GM21737 (cell line): ENCODE results near the gene NLRC3.
"Not testable (repeated sequence)": the region's sequence is repeated elsewhere in the genome, so short reads cannot be mapped to it uniquely, and the experiment has no call there.

ENCODE experiments used
- ATAC-seq: cut with Tn5 transposase; IDR thresholded peaks from one replicate; pipeline ENCODE4 v1.9.1; 2021; ENCODE audit warnings: mild to moderate bottlenecking, moderate library complexity; ENCODE audit not compliant: unreplicated experiment

Gene NLRC3

DNA sequence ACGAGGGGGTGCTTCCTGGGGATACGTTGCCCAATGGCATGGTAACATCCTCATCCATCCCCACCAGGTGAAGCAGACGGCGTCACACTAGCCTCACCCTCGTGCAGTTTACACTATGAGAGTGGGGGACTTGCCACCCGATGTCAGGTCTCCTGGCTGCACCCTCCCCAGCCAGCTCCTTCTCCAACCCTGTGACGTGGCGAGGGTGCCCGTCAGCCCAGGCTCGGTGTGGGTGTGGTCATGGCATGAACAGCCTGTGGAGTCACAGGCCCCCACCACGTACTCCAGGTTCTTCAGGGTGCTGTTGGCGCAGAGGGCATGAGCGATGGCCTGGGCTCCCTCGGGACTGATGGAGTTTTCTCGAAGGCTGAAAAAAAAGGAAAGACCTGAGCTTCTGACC lies 28.3 kb downstream of the NLRC3 start:
- no peak for ATAC-seq

DNA sequence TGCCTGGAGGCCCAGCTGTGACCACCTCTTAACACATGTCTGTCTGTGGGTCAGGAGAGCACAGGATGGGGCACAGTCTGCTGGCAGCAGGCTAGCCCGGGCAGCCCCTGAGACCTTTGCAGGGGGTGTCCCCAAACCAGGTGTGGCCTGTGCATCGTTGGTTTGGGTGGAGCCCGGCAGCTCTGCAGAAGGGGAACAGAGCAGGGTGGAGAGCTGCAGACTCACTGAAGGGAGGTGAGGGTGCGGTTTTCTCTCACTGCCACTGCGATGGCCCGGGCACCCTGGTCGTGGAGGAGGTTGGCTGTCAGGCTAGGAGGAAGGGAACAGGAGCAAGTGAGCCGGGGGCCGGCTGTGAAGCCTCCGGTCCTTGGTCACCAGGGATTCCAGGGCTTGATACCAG lies 28.8 kb downstream of the NLRC3 start:
- ATAC-seq, result no peak

DNA sequence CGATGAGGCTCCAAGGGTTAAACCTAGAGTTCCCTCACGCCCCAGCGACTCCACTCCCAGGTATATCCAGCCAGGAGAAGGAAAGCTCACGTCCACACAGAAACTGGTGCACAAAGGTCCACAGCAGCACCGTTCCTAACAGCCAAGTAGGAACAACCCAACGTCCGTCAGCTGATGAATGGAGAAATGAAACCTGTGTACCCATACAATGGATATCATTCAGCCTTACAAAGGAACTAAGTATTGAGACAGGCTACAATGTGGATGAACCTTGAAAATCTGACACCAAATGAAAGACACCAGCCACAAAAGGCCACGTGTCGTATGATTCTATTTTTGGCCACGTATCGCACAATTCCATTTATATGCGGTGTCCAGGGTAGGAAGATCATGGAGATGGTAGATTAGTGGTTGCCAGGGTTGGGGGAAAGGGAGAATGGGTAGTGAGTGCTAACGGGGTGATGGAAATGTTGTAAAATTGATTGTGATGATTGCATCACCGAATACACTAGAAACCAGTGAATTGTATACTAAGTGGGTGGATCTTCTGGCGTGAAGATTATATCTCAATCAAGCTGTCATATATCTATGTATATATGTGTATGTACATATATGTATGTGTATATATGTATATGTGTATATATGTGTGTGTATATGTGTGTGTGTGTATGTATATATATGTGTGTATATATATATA lies 30.1 kb downstream of the NLRC3 start:
- no peak for ATAC-seq

DNA sequence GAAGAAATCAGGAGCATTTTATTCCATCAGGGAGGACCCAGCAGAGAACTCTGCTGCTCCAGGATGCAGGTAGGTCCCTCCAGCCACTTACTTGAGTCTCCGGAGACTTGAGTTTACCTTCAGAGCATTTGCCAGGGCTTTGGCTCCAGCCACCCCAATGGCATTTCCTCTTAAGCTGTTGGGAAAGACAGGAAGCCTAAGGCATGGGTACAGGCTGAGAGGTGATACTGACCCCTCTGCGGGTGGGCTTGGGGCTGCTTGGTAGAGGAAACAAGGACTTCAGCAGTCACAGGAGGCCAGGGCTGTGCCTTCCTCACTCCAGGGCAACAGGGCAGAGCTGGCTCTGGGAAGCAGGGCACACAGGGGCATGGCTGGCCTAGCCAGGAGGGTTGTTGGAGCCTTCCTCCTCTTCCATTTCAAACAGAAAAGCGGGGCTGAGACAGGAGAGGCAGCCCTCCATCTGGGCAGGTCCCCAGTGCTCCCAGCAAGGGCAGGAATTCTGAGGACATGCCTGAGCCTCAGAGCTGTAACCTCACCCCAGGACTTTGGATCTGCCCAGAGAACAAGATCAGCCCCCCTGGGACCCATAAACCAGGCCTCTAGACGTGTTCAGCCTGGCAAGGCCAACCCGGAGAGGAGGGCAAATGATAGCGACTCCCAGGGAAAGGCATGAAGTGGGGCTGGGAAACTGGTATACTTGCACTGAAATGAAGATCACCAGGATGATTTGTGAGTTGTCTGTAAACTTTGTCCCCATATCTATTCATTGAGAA lies 34.4 kb downstream of the NLRC3 start:
- ATAC-seq, result no peak

DNA sequence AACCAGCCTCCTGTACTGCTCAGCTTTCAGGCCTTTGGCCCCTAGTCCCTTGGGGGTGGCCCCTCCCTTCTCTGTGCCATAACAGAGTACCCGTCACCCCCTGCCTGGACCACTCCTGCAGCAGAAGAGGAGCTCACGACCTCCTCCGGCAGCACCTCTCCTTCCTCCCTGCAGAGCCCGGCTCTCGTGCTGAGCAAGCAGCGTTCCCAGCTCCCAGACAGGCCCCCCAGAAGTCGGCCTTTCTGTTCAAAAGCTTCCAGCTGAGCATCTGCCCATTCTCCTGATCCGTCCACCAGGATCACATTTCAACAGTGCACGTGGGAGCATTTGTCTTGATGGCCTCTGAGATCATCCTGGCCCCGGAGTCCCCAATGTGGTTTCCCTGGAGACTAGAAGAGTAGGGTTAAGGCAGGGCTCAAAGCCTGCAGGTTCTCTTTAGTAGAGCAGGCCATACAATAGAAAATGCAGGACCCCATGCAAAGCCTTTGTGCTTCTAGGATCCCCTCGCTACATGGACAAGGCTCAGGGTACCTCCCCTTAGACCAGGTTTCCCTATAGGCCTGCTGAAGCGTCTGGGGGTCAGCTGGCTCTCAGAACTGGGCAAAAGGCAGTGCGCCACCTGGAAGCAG lies 35.6 kb downstream of the NLRC3 start:
- ATAC-seq, result no peak

DNA sequence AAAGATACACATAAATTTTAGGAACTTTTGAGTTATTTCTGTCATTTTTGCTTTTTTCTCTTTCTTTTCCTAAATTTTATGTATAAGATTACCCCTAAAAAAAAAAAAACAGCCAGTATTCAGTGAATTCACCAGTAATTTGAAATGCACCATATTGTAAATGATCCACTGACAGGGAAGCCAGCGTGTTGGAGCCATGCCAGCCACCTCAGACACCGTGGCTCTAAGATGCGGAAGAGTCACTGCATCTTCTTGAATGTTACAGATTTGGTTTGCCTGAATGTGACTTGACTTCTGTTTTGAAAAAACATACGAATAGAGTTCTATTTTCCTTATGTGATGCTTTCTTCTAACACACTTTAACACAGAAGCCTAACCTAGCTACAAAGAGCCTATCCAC lies 39.0 kb downstream of the NLRC3 start:
- ATAC-seq, result no peak

DNA sequence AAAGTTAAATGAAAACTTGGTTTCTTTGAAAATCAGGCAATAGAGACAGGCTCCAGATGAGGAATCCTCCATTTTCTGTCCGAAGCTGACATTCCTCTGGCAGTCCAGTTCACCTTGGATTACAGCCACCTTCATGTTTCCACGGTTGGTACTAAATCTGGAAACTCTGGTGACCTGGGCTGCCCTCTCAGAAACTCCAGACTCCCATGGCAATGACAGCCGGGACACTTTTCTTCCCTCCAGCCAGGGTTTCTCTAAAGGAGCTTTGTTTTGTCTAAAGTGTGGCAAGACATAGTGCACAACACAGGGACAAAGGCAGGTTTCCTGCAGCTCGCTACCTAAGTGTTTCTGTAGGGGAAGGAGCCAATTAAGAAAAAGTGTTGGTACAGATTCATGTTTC lies 40.4 kb downstream of the NLRC3 start:
- no peak for ATAC-seq

DNA sequence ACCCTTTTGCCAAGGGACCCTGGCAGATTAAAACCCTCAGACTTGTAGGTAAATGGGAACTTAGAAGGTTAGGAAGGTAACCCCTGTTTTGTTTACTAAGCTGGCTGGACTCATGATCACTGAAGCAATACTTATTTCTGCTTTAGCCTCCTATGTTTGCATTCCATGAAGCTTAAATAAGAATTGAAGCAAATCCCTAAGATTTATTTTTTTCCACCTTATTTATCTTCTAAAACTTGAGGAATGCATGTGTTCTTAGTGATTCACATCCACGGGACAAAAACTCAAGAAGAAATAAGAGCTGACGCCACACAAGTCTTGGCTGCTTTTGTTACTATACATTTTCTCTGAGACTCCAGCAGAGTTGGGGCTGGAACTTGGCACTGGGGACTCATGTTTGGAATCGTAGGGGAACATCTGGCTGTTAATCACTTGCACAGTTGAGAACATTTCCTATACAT lies 40.9 kb downstream of the NLRC3 start:
- no peak for ATAC-seq

DNA sequence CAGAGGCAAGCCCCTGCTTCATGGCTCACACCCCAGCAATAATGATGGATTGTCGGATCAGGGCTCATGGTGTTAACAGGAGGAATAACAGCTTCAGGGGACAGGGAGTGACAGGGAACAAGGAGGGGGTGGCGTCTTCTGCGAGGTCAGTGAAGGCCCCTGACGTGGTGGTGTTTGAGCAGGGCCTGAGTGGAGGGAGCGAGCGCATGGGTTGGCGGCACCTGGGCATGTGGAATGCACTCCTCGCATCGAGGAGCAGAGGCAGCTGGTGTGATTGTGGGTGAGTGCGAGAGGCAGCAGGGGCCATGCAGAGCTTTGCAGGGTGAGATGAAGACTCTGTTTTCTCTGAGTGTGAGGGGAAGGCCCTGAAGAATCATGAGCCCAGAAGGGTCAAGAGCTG lies 43.1 kb downstream of the NLRC3 start:
- no peak for ATAC-seq

DNA sequence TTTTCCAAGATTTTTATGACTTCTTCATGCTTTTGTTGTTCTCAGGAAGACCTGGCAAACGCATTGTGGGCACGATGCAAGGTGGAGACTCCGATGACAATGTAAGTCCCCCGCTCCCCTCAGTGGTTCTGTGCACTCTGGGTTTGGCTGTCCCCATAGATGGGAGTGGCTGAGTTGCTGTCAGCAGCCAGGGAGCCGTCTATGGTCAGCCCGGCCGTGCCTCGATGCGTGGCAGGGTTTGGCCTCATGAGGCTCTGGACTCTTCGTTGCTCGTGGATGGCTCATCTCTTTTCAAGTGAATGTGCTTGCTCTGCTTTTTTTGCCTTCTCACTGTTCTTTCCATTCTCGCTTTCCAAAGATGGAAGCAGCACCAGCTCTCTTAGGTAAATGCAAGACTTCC lies 44.5 kb downstream of the NLRC3 start:
- no peak for ATAC-seq

DNA sequence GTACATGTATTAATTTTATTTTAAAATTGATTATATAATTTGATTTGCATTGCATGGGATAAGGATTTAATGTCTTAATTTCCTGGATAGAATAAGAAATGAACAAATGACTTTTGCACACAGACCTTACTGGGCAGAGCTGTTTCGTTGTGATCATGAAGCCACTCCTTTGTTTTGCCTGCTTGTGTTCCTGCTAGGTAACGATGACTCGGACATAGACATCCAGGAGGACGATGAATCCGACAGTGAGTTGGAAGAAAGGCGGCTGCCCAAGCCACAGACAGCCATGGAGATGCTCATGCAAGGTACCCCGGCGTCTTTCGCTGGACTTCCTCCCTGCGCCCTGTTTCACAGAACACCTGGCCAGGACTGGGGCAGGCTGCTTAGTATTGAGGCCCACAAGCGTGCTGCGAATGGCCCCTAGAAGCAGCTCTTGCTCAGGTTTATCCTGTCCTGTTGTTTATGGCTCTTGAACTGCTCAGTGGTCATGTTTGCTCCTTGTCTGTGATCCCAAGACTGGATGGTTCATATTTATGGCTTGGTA lies 46.8 kb downstream of the NLRC3 start:
- no peak for ATAC-seq

DNA sequence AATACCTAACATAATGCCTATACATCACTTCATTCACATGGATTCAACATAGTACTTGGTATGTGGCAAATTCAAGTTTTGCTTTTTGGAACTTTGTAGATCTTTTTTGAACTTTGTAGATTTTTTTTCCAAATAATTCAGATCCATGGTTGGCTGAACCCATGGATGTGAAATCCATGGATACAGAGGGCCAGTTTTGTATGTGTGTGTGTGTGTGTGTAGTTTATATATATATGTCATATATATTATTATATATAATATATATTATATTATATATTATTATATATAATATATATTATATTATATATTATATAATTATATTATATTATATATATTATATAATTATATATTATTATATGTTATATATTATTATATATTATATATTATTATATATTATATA lies 48.0 kb downstream of the NLRC3 start:
- ATAC-seq, result no peak

DNA sequence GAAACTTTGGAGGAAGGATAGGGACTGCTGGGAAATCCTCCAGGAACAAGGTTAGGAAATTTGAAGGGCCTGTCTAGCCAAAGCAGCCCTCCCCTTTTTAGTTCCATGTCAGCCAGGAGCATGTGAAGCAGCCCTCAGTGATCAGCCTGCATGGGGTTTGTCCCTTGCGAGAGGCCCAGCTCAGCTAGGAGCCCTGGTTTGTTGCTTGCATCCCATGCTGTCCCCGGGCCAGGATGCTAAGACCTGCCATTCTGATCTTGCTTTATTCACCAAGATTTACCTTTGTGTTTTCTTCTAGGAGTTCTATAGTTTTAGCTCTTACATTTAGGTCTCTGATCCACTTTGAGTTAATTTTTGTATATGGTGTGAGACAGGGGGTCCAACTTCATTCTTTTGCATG lies 48.8 kb downstream of the NLRC3 start:
- ATAC-seq, result no peak

DNA sequence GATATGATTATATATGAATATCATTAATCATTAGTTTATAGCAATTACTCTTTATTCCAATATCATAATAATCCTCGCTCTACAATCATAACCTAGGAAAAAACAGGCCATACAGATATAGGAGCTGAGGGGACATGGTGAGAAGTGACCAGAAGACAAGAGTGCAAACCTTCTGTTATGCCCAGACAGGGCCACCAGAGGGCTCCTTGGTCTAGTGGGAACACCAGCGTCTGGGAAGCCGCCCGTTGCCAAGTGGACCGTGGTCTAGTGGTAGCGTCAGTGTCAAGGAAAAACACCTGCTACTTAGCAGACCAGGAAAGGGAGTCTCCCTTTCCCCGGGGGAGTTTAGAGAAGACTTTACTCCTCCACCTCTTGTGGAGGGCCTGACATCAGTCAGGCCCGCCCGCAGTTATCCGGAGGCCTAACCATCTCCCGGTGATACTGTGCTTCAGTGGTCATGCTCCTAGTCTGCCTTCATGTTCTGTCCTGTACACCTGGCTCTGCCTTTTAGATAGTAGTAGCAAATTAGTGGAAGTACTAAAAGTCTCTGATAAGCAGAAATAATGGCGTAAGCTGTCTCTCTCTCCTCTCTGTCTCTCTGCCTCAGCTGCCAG lies 49.9 kb downstream of the NLRC3 start:
- not testable (repeated sequence) for ATAC-seq

DNA sequence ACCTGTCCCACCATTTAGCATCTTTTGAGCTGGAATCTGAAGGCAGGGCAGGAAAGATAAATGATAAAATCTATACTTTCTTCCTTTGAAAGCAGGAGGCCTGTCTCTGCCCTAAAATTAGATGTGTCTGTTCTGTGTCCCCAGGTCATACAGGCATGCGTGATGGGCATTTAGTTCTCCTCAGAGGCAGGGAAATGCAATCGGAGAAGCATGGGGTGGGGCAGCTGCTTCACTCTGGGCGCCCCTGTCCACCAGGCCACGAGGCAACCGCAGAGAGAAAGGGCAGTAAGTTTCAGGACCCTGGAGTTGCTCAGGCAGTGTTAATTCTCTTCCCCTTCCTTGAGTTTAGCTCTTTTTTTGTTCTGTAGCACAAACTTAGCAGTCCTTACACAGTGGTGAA lies 51.3 kb downstream of the NLRC3 start:
- ATAC-seq, result no peak

DNA sequence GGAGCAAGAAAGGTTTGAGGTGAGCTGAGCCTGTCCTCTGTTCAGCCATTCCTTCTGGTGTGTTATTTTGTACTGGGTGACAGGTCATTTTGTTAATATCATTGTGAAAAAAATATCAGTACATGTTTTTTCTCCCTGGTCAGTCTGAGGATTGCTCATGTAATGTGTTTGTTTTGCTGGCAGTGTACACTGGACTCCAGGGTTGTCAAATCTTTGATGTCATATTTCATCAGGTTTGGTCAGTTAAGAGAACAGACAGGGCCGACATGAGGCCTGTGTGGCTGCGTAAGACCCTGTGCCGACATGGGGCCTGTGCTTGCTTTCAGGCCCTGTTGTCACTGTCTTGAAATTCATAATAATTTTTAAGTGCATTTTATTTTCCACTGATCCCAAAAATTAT lies 53.9 kb downstream of the NLRC3 start:
- ATAC-seq, result no peak

DNA sequence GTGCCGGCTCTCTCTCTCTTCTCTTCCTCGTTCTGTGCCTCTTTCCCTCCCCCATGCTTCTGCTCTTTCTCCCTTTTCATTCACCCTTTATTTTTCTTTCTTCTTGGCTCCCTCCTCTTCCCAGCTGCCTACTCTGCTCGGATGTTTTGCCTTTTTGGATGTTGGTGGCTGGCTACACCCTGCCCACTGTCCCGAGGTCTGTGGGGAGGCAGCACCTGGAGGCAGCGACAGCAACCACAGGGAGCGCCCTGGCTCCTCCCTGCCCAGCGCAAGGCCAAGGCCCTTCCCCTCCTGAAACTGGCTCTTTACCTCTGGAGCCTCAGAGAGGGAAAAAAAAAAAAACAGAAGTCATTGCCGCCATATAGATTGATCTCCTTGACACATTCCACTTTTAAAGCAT lies 56.4 kb downstream of the NLRC3 start:
- ATAC-seq, result no peak

DNA sequence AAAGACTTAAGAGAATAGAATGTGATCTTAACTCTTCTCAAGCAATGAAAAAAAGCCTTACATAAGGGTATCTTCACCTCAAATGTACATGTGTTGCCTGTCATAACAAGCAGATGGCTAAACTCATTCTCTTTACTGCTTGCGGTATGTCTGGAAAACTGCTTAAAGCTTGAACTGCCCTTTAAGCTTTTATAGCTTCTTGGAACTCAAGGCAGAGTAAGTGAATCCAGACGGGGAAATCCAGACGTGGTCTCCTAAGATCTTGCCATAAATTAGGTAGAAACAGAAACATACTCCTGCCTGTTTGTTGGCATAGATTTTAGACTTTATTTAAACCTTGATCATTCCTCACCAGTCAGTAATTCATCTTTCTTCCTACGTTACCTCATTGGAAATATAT lies 56.8 kb downstream of the NLRC3 start:
- ATAC-seq, result no peak

DNA sequence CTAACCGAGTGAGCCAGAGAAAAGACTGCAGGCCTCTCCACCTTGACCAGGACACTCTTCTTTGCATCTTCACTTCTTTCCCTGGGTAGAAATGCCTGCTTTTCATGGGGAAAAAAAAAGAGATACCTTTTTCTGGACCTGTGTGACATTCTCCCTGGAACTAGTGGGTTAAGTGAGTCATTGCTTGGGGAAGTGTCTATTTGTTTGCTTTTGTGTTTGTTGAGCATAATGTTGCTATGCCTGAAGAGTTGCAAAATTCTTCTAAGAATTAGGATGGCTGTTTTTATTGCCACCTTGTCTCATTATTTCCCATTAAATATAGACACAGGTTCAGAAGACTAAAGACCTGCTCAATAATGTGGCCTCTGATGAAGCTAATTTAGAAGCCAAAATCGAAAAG lies 57.6 kb downstream of the NLRC3 start:
- no peak for ATAC-seq

DNA sequence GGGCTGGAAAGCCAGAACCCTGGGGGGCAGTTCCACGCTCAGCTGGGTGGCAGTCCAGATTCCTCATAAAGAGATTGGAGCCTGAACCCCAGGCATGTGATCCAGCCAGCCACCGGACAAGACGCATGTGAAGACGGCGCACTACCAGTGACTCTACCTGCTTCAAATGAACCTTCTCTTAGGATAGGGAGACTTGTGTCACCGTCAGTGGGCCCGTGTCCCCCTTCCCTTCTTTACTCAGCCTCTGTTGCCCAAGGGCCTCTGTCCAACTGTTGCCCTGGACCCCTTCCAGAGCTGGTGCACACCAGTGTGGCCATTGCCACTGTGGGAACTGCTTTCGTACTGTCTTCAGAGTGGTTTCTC lies 58.2 kb downstream of the NLRC3 start:
- no peak for ATAC-seq

DNA sequence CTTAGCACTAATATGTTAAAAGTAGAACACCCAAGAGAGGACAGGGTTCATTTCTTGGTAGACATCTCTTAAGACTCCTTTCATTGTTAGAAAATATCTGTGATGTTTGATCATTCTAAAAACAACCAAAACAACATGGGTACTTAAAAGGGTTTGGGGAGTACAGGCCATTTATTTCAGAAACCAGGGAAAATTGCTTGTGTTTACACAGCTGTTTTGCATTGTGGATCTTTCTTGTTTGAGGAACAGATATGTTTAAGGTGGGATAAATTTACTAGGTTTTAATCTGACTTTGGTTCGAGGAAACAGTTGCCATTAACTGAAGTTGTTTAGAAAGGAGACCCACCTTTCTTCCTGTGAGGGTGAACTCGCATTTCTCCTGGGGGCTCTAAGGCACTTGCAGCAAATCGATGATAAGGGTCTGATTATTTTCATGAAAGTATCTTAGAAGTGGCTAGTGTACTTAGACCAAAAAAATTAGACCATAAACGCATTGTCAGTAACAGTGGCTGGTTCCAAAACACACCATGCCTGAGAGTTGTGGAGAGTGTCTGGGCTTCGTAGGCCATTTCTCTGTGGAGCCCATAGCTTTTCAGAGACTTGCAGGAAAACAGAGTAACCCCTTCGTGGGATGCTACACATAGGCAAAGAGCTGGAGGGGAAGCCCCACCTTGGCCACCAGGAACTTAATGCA lies 58.8 kb downstream of the NLRC3 start:
- ATAC-seq, result no peak
